ENCODE data around the gene TNF.

The TNF gene

GRCh38 chr6:31572041-31572911 is 3.1 kb upstream of the TNF start, which contains the start of gene LTA:
TSS of gene LTA (plus strand) at chr6:31572289. CDS start at chr6:31572743, 454 bp downstream.
- TF ChIP-seq CTCF (IDR thresholded peaks at IDR 0.05) = no peak

- TF ChIP-seq CTCF (IDR thresholded peaks at IDR 0.05) = no peak
These were observed 1.9 kb upstream of the TNF start for GRCh38 chr6:31573239-31574105.

GRCh38 chr6:31574106-31575061 is 981 bp upstream of the TNF start:
- TF ChIP-seq CTCF (IDR thresholded peaks at IDR 0.05) = no peak

GRCh38 chr6:31575952-31576685 is 754 bp downstream of the TNF start:
- no peak for TF ChIP-seq CTCF (IDR thresholded peaks at IDR 0.05)

DNA sequence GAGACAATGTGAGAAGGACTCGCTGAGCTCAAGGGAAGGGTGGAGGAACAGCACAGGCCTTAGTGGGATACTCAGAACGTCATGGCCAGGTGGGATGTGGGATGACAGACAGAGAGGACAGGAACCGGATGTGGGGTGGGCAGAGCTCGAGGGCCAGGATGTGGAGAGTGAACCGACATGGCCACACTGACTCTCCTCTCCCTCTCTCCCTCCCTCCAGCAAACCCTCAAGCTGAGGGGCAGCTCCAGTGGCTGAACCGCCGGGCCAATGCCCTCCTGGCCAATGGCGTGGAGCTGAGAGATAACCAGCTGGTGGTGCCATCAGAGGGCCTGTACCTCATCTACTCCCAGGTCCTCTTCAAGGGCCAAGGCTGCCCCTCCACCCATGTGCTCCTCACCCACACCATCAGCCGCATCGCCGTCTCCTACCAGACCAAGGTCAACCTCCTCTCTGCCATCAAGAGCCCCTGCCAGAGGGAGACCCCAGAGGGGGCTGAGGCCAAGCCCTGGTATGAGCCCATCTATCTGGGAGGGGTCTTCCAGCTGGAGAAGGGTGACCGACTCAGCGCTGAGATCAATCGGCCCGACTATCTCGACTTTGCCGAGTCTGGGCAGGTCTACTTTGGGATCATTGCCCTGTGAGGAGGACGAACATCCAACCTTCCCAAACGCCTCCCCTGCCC is 1.7 kb downstream of the TNF start:
- TF ChIP-seq CTCF (IDR thresholded peaks at IDR 0.05) = no peak

GRCh38 chr6:31577579-31577966 is 2.2 kb downstream of the TNF start:
- TF ChIP-seq CTCF (IDR thresholded peaks at IDR 0.05) = no peak
